K562 (cell line): ENCODE results near the gene TMEM225B. TPM values are rescaled to one million over a fixed set of nuclear protein-coding genes. Genes with fewer than 3 reads are reported as not detected.
A peak's percentile ranks its signal among the peaks of the same experiment; 100 is the strongest.

Source experiments
- ELK3 ChIP-seq: fragments of 450-650 bp; formaldehyde crosslinking; IDR thresholded peaks from 2 replicates; pipeline ENCODE4 v1.4.0; 2020; ENCODE audit warnings: mild to moderate bottlenecking
- GTF2A2 ChIP-seq: IDR thresholded peaks from 2 replicates; pipeline ENCODE4 v1.6.1; 2016; ENCODE audit warnings: mild to moderate bottlenecking, missing genetic modification characterization, missing compliant biosample characterization
- GTF2F1 ChIP-seq: IDR thresholded peaks from 2 replicates; pipeline ENCODE4 v1.6.1; 2011; ENCODE audit warnings: low read depth, low read length, improper control_type of control experiment
- POLR2A ChIP-seq: fragments of 450-650 bp; conservative IDR thresholded peaks from 2 replicates; pipeline ENCODE4 v1.6.1; 2016
- SP1 ChIP-seq: sonication (generic); formaldehyde crosslinking; IDR thresholded peaks from 2 replicates; pipeline ENCODE4 v1.8.1; 2022; ENCODE audit warnings: mild to moderate bottlenecking, missing genetic modification reagents
- ZNF232 ChIP-seq: sonication (generic); formaldehyde crosslinking; IDR thresholded peaks from 2 replicates; pipeline ENCODE4 v1.8.0; 2022; ENCODE audit warnings: mild to moderate bottlenecking, missing genetic modification reagents
- ZNF431 ChIP-seq: sonication (generic); formaldehyde crosslinking; IDR thresholded peaks from 2 replicates; pipeline ENCODE4 v1.8.0; 2022; ENCODE audit warnings: mild to moderate bottlenecking, missing genetic modification reagents
- ZNF551 ChIP-seq: fragments of 250-450 bp; sonication (Bioruptor Pico); IDR thresholded peaks from 2 replicates; pipeline ENCODE4 v1.5.0; 2021; ENCODE audit warnings: mild to moderate bottlenecking, moderate library complexity
- ZNF699 ChIP-seq: fragments of 250-450 bp; sonication (Bioruptor Pico); IDR thresholded peaks from 2 replicates; pipeline ENCODE4 v1.8.0; 2021; ENCODE audit warnings: mild to moderate bottlenecking, moderate library complexity; ENCODE audit not compliant: insufficient replicate concordance
- polyA plus RNA-seq, 8 experiments: library from polyadenylated mRNA; depleted of rRNA in 4 of 8; stranded (reverse) in 5 of 8; unstranded in 3 of 8; fragments of >200 nt; fragmentation: Nextera tagmentation in 2 of 8; fragmentation: Illumina TruSeq in 1 of 8; extraction: Ambion mirVana in 2 of 8; extraction: Trizol in 1 of 8; gene quantifications; 2 replicates each; pipeline versions ENCODE4 v1.2.1 to v1.2.3, GENCODE V29; 2011 to 2014; ENCODE audit warnings: inconsistent platforms in 1 of 8, missing spikeins in 1 of 8
- total RNA-seq, 7 experiments: library from RNA; depleted of rRNA in 6 of 7; stranded (reverse); fragments of >200 nt in 6 of 7; fragmentation: Illumina TruSeq in 2 of 7; extraction: Trizol in 2 of 7; gene quantifications; 2 replicates each; pipeline versions ENCODE4 v1.2.1 to v1.2.3, GENCODE V29; 2011 to 2021; ENCODE audit warnings: low replicate concordance in 1 of 7
- TF ChIP-seq, protein P1 (sequence below): fragments of 250-450 bp; sonication (Bioruptor Pico); IDR thresholded peaks from 2 replicates; pipeline ENCODE4 v1.4.0; 2020; ENCODE audit warnings: mild to moderate bottlenecking, moderate library complexity
- TF ChIP-seq, protein P2 (sequence below): sonication (generic); formaldehyde crosslinking; IDR thresholded peaks from 2 replicates; pipeline ENCODE4 v1.8.0; 2022; ENCODE audit warnings: missing genetic modification reagents, mild to moderate bottlenecking, moderate library complexity, borderline replicate concordance
- TF ChIP-seq, protein P3 (sequence below): fragments of 450-650 bp; IDR thresholded peaks from 2 replicates; pipeline ENCODE4 v1.6.1; 2016; ENCODE audit warnings: mild to moderate bottlenecking, moderate library complexity

Gene TMEM225B
- total and polyA plus RNA-seq, 9 of the 15 experiments (the other 6 are each of a cell fraction or from before 2014, with no cell fraction given), result 0.08 to 0.73 (median 0.56) TPM

DNA sequence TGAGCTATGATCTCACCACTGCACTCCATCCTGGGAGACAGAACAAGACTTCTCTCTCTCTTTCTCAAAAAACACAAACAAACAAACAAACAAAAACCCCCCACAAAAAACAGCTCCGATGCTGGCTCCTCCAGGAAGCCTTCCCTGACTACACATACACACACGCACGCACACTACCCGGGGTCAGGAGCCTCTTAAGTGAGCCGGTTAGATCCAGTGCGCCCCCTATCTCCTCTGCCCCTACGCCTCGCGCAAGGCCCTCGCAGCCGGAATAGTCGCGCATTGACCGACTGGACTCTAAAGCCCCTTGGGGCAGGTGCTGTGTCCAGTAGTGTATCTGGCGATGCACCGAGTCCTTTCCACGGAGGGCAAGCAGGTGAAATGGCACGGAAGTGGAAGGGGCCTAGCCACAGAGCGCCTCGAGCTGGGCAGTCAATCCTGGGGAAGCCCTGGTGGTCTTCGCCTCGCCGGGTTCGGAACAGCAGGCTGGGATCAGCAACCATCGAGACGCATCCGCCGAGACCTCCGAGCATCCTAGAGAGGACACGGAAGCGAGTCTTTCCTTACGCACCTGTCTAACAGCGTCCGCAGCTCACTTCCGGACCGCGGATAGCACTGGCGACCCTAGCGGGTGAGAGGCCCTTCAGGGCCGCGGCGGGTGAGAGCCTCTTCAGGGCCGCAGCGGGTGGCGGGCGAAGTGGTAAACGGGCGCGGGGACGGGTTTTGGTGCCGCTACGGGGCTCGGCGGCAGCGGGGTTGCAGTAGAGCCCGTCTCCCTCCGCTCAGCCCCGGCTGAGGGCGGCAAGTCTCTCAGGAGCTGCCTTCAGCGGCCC, 18.5 kb downstream of the TMEM225B start, which contains the start of gene ZSCAN25 (continued):
- TF ChIP-seq, protein P1, sequence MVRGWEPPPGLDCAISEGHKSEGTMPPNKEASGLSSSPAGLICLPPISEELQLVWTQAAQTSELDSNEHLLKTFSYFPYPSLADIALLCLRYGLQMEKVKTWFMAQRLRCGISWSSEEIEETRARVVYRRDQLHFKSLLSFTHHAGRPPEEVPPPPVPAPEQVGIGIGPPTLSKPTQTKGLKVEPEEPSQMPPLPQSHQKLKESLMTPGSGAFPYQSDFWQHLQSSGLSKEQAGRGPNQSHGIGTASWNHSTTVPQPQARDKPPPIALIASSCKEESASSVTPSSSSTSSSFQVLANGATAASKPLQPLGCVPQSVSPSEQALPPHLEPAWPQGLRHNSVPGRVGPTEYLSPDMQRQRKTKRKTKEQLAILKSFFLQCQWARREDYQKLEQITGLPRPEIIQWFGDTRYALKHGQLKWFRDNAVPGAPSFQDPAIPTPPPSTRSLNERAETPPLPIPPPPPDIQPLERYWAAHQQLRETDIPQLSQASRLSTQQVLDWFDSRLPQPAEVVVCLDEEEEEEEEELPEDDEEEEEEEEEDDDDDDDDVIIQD (CRISPR knock-in tag), result no peak
- TF ChIP-seq ZNF431 (peak; percentile 35; the same call in 1 of the 2 replicates), GTF2F1 (peak; percentile 84), ZNF232 (peak; percentile 81), SP1 (CRISPR knock-in tag) (peak; percentile 92), ZNF699 (CRISPR knock-in tag) (no peak), ELK3 (CRISPR knock-in tag) (no peak), POLR2A (peak; percentile 96), GTF2A2 (tag) (no peak), ZNF551 (no peak)
- TF ChIP-seq, protein P2, sequence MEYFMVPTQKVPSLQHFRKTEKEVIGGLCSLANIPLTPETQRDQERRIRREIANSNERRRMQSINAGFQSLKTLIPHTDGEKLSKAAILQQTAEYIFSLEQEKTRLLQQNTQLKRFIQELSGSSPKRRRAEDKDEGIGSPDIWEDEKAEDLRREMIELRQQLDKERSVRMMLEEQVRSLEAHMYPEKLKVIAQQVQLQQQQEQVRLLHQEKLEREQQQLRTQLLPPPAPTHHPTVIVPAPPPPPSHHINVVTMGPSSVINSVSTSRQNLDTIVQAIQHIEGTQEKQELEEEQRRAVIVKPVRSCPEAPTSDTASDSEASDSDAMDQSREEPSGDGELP (CRISPR knock-in tag), result peak; percentile 95
- TF ChIP-seq, protein P3, sequence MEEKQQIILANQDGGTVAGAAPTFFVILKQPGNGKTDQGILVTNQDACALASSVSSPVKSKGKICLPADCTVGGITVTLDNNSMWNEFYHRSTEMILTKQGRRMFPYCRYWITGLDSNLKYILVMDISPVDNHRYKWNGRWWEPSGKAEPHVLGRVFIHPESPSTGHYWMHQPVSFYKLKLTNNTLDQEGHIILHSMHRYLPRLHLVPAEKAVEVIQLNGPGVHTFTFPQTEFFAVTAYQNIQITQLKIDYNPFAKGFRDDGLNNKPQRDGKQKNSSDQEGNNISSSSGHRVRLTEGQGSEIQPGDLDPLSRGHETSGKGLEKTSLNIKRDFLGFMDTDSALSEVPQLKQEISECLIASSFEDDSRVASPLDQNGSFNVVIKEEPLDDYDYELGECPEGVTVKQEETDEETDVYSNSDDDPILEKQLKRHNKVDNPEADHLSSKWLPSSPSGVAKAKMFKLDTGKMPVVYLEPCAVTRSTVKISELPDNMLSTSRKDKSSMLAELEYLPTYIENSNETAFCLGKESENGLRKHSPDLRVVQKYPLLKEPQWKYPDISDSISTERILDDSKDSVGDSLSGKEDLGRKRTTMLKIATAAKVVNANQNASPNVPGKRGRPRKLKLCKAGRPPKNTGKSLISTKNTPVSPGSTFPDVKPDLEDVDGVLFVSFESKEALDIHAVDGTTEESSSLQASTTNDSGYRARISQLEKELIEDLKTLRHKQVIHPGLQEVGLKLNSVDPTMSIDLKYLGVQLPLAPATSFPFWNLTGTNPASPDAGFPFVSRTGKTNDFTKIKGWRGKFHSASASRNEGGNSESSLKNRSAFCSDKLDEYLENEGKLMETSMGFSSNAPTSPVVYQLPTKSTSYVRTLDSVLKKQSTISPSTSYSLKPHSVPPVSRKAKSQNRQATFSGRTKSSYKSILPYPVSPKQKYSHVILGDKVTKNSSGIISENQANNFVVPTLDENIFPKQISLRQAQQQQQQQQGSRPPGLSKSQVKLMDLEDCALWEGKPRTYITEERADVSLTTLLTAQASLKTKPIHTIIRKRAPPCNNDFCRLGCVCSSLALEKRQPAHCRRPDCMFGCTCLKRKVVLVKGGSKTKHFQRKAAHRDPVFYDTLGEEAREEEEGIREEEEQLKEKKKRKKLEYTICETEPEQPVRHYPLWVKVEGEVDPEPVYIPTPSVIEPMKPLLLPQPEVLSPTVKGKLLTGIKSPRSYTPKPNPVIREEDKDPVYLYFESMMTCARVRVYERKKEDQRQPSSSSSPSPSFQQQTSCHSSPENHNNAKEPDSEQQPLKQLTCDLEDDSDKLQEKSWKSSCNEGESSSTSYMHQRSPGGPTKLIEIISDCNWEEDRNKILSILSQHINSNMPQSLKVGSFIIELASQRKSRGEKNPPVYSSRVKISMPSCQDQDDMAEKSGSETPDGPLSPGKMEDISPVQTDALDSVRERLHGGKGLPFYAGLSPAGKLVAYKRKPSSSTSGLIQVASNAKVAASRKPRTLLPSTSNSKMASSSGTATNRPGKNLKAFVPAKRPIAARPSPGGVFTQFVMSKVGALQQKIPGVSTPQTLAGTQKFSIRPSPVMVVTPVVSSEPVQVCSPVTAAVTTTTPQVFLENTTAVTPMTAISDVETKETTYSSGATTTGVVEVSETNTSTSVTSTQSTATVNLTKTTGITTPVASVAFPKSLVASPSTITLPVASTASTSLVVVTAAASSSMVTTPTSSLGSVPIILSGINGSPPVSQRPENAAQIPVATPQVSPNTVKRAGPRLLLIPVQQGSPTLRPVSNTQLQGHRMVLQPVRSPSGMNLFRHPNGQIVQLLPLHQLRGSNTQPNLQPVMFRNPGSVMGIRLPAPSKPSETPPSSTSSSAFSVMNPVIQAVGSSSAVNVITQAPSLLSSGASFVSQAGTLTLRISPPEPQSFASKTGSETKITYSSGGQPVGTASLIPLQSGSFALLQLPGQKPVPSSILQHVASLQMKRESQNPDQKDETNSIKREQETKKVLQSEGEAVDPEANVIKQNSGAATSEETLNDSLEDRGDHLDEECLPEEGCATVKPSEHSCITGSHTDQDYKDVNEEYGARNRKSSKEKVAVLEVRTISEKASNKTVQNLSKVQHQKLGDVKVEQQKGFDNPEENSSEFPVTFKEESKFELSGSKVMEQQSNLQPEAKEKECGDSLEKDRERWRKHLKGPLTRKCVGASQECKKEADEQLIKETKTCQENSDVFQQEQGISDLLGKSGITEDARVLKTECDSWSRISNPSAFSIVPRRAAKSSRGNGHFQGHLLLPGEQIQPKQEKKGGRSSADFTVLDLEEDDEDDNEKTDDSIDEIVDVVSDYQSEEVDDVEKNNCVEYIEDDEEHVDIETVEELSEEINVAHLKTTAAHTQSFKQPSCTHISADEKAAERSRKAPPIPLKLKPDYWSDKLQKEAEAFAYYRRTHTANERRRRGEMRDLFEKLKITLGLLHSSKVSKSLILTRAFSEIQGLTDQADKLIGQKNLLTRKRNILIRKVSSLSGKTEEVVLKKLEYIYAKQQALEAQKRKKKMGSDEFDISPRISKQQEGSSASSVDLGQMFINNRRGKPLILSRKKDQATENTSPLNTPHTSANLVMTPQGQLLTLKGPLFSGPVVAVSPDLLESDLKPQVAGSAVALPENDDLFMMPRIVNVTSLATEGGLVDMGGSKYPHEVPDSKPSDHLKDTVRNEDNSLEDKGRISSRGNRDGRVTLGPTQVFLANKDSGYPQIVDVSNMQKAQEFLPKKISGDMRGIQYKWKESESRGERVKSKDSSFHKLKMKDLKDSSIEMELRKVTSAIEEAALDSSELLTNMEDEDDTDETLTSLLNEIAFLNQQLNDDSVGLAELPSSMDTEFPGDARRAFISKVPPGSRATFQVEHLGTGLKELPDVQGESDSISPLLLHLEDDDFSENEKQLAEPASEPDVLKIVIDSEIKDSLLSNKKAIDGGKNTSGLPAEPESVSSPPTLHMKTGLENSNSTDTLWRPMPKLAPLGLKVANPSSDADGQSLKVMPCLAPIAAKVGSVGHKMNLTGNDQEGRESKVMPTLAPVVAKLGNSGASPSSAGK, result peak; percentile 96
